Forelimb muscle (tissue), 1 donor: ENCODE data around the gene SMCO1. TPM values are rescaled to one million over a fixed set of nuclear protein-coding genes. Genes with fewer than 3 reads are reported as not detected.
"Not testable (repeated sequence)": the region's sequence is repeated elsewhere in the genome, so short reads cannot be mapped to it uniquely, and the experiment has no call there.

Experiments
- DNase-seq: peaks from one replicate; pipeline ENCODE4 v3.0.0-alpha.2; 2013; ENCODE audit warnings: low read depth
- polyA plus RNA-seq: library from polyadenylated mRNA; unstranded; fragments of 120-200 nt; gene quantifications from one replicate; pipeline ENCODE4 v1.2.1, GENCODE V29; 2013; ENCODE audit not compliant: insufficient read length

SMCO1 gene, protein sequence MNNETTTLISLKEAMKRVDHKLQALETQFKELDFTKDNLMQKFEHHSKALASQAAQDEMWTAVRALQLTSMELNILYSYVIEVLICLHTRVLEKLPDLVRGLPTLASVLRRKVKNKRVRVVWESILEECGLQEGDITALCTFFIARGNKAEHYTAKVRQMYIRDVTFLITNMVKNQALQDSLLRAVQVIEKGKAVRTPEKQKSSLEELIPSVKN
- 2.2 TPM for polyA plus RNA-seq

DNA sequence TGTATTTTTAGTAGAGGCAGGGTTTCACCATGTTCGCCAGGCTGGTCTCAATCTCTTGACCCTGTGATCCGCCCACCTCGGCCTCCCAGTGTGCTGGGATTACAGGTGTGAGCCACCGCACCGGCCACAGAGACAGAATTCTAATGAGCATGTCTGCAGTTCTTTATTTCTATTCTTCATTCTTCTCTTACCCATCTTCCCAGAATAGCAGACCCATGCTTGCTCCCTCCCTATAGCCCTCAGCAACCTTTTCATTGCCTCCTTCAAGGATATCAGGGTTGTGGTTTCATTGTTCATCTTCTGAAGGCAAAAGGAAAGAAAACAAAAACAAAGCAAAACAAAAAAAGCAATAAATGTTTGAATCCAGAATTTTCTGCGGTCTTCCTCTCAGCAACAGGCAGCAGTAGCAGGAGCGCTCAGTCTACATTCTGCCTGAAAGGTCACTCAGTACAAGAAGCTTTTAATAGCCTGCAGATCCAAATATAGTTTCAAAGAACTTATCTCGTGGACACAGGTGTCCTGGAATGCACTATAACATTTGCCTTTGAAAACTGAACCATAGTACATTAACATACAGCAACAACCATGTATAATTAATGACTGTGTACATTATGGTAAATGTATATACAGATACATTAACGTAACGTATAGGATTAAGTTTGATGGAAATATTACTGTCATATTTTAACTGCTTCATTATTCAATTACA, at the start of gene SMCO1:
Gene SMCO1 (minus strand): TSS at position 434 of the 709 bp plus-strand sequence. CDS start 137 bp downstream, at position 297.
- no peak for DNase-seq

DNA sequence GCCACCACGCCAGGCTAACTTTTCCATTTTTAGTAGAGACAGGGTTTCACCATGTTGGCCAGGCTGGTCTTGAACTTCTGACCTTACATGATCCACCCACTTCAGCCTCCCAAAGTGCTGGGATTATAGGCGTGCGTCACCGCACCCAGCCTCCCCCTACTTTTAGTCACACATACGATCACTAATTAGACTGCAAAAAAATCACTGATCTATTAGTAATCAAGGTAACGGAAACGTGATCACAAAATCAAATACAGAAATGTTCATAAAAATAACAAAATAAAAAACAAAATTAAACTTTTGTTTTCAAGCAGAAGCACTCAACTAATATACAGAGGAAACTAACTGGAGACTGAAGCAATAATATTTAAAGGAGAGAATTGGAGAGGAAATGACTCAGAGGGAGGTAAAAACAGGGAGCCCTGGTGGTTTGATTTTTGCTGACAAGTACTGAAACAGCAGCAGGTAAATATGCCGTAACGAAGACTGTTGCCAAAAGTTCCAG, 48.6 kb upstream of the SMCO1 start:
- no peak for DNase-seq

DNA sequence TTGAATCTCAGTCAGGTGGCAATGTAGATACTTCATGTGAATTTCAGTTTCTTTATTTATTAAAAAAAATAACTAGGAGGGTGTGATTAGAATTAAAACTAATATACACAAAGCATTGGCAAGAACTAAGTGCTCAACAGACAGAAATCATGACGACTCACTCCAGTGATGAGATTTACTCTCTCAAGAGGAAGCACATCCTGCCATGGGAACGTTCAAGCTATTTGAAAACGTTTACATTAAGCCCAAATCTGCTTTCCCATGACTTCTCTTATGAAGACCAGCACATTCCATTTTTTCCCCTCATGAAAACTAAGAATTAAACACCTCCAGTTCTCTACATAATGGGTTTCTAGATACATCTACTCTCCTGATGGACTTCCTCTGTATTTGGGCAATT, 44.7 kb upstream of the SMCO1 start:
- DNase-seq: no peak

DNA sequence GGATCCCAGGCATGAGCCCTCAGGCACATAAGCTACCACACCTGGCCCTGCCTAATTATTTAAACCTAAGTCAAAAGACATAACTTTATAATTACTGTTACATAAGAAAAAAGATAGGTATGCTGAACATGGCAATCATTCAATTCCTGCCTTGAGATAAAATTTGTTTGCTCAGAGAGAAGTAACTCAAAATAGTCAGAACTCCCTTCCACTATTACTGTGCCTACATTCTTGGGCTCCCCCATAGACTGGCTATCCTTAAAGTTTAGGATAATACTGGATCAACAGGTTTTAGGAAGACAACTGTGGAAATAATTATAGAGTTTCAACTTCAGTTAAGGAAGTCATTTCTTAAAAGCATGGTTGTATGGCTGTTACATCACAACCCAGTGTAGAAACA, 43.3 kb upstream of the SMCO1 start:
- no peak for DNase-seq

DNA sequence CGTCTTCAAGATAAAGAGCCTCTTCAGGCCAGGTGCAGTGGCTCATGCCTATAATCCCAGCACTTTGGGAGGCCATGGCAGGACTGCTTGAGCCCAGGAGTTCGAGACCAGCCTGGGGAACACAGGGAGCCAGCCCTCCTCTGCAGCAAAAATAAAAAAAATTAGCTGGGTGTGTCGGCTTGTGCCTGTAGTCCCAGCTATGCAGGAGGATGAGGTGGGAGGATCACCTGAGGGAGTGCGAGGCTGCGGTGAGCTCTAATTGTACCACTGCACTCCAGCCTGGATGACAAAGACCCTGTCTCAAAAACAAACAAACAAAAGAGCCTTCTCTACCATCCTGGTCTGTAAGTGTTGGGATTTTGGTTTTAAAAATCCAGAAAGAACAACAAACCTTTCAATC, 42.1 kb upstream of the SMCO1 start:
- DNase-seq: no peak

DNA sequence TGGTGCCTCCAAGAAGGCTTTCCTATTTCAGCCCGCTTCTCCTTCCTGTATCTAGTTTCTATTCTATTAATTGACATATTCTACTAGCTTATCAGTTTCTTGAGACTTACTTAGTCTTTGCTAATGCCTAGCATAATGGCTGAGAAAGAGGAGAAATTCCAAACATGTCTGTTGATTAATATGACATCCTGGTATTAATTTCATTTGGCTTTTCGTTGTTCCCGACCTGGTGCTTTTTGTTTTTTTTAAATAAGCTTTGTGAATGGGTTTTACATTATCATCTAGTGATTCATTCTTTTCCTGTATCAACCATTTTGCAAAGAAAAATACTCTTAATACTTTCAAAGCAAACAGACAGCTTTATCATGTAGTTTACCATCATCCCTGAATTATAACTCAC, 40.1 kb upstream of the SMCO1 start:
- no peak for DNase-seq

DNA sequence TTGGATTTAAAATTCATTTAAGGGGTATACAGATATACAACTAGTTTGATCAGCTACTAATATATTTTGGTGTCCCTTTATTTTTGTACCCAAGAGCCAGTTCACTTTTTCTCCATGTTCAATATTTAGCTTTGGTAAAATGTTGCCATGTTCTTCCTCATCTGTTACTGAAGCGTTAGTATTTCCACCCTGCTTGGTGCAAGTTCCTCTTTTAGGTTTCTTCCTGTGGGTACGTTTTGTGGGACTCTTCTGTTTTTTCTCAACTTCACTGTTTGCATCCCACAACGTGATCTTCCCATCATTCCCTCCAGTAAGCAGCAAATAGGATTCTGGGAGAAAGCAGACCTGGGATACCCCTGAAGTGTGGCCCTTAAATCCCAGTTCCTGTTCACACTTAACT, 39.1 kb upstream of the SMCO1 start:
- DNase-seq: no peak

DNA sequence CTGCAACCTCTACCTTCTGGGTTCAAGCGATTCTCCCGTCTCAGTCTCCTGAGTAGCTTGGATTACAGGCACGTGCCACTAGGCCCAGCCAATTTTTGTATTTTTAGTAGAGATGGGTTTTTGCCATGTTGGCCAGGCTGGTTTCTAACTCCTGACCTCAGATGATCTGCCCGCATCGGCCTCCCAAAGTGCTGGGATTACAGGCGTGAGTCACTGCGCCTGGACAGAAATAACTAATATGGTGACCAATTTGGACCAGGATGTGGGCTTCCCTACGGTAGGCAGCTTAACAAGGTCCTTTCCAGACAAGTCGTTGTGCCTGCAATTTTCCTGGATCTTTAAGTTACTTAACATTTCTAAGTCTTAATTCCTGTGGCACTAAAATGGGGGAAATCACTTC, 38.4 kb upstream of the SMCO1 start:
- DNase-seq: no peak

DNA sequence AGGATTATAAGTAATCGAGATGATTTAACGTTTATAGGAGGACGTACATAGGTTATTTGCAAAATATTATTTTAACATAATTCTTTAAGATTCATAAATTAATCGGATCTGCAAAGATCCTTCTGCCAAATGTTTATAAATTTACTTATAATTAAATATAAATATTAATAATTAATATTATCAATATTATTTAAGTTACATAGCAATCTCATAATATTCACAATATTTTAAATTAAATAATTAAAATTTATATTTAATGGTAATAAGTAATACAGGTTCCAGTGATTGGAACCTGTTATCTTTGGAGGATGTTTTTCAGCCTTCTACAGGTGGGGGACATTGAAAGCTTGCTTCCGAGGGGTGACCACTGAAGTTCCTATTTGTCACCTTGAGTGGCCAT, 37.1 kb upstream of the SMCO1 start:
- no peak for DNase-seq

DNA sequence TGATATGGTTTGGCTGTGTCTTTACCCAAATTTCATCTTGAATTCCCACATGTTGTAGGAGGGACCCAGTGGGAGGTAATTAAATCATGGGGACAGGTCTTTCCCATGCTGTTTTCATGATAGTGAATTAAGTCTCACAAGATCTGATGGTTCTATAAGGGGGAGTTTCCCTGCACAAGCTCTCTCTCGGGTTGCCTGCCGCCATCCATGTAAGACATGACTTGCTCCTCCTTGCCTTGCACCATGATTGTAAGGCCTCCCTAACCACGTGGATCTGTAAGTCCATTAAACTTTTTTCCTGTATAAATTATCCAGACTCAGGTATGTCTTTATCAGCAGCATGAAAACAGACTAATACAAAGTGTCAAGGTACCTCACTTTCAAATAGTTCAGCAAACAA, 35.0 kb upstream of the SMCO1 start:
- not testable (repeated sequence) for DNase-seq

DNA sequence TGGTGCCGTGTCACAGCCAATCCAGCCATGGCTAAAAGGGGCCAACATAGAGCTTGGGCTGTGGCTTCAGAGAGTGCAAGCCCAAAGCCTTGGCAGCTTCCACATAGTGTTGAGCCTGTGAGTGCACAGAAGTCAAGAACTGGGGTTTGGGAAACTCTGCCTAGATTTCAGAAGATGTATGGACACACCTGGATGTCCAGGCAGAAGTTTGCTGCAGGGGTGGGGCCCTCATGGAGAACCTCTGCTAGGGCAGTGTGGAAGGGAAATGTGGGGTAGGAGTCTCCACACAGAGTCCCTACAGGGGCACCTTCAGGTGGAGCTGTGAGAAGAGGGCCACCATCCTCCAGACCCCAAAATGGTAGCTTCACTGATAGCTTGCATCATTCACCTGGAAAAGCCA, 34.2 kb upstream of the SMCO1 start:
- DNase-seq: not testable (repeated sequence)

DNA sequence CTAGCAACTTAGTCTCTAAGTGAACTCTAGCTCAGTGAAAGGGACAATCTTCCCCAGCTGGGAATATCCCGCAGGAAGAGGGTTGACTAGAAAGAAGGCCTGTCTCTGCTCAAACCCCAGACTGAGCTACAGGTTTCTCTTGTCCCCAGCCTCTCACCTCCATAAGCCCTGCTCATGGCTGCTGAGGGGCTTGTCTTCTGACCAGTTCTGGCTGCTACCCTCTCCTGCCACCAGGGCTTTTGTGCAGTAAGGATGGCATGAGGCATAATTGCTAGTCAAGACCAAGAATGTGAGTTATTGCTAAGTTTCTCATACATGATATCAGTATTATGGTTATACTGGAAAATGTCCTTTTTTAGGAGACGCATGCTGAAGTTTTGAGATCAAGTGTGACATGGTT, 31.9 kb upstream of the SMCO1 start:
- no peak for DNase-seq

DNA sequence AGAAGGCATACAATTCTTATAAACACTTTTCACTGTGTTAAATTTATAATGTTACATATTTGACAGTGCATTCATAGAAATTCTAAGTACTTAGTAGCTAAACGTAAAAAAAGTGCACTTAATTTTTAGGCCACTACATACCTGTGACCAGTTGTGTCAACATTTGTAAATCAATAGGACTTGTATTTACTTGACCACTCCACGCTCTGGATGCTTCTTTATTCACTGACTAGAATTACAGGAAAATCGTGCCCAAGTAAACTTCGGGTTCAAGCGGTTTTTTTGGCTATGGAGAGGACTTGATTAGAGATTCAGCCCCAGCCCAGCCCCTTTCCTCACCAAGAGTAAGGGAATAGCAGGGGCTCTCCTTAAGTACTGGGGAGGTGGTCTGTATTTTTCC, 31.4 kb upstream of the SMCO1 start:
- no peak for DNase-seq

DNA sequence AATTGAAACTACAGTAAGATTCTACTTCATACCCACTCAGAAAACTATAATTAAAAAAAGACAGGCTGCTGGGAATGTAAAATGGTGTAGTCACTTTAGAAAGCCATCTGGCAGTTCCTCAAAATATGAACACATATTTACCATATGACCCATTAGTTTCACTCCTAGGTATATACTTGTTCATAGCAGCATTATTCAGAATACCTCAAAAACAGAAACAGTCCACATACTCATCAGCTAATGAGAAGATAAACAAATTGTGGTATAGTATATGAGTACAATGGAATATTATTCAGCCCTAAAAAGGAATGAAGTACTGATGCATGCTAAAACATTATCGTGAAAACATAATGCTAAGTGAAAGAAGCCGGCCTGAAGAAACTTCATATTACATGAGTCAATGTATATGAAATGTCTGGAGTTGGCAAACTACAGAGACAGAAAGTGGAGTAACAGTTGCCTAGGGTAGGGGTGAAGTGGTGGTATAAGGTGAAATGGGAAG, 29.4 kb upstream of the SMCO1 start:
- DNase-seq: no peak

DNA sequence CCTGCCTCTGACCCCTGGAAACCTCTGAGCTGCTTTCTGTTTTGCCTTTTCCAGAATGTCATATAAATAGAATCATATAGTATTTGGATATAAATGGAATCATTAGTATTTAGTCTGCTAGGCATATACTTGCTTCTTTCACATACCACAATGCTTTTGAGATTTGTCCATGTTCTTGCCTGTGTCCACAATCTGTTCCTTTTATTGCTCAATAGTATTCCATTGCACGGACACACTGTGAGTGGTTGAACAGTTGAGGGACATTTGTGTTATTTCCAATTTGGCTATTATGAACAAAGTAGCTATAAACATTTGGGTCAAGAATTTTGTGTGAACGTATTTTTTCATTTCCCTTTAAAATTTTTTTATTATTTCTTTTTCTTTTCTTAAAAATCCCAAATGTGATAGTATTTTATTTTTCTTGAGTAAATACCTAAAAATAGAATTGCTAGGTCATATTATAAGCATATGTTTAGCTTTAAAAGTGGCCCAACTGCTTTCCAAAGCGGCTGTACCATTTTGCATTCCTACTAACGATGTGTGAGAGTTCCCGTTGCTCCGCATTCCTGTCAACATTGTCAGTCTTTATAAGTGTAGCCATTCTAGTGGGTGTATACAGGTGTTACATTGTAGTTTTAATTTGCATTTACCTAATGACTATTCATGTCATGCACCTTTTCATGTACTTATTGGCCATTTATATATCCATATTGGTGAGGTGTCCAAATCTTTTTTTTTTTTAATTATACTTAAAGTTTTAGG, 26.7 kb upstream of the SMCO1 start:
- DNase-seq: no peak

DNA sequence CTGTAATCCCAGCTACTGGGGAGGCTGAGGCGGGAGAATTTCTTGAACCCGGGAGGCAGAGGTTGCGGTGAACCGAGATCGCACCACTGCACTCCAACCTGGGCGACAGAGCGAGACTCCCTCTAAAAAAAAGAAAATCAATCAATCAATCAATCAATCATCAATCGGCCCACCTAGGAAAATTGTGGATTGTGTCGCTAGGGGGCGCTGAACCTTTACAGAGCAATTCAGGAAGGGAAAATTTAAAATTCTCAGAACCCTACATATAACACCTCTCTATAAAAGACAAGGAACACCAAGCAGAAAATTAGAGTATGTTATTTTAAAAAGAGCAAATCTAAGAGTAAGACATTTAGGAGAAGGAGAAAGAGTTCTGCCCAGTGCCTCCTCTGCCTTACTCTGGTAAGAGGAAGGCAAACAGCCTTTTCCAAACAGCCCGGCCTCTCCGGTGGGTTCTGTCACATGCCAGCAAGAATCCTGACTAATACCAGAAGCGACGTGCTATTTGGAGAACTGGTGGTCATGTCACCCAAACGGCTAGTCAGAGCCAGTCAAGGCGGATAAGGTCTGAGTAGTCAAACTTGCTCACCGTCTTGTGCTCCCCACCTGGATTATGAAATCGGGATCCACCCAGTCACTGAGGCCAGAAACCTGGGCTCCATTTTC, 22.3 kb upstream of the SMCO1 start:
- no peak for DNase-seq

DNA sequence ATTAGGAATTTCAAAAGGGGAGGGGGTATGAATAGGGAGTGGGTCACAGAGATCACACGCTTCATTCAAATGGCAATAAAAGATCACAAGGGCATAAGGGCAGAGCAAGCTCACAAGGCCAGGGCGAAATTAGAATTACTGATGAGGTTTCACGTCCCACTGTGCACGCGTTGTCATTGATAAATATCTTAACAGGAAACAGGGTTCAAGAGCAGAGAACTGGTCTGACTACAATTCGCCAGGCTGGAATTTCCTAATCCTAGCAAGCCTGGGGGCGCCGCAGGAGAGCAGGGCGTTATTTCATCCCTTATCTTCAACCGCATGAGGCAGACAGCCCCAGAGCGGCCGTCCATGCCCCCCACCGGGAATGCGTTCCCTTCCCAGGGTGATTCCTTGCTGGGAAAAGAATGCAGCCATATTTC, 18.1 kb upstream of the SMCO1 start:
- no peak for DNase-seq

DNA sequence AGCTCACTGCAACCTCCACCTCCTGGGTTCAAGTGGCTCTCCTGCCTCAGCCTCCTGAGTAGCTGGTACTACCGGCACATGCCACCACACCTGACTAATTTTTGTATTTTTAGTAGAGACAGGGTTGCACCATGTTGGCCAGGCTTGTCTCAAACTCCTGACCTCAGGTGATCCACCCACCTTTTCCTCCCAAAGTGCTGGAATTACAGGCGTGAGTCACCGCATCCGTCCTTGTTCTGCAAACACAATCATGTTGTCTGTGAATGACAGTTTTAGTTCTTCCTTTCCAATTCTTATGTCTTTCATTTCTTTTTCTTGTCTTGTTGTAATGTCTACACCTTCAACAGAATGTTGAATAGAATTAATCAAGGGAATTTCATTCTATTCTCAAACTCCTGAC, 16.3 kb upstream of the SMCO1 start:
- no peak for DNase-seq

DNA sequence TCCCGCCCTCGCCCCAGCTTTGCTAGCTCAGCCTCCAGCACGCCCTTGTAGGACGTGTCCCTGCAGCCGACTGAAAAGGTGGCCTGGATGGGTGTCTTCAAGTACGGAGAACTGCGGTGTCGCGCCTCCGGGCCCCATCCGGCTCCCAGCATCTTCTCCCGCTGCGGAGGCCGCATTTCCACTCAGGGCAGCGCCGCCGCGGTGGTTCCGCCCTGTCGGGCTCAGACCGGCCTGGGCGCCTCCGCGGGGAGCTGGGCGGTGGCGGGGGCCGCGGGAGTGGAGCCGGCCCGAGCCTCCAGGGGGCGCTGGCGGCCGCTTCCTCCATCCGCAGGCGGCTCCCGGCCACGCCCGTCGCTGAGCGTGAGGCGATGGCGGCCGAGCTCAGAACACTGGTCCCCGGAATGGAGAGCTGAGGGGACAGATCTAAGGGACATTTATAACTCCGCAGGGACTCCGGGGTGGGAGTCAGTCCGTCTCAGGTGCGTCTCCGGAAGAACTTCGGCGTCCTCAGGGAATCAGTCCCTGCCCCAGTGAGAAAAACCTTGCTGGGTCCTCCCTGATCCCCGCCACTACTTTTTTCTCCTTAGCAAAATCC, 13.6 kb upstream of the SMCO1 start:
- no peak for DNase-seq

DNA sequence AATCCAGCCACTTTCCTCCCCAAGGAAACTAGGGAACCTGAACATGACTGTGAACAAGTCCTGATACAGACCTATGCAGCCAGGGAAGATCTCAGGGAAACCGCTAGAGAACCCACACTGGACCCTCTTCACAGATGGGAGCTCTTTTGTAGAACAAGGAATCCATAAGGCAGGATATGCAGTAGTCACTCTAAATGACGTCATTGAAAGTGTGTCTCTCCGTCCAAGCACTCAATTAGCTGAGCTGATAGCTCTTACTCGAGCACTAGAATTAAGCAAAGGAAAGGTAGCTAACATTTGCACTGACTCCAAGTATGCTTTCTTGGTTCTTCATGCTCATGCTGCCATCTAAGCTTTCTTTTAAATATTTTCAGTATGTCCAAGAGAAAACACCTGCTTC, 10.0 kb upstream of the SMCO1 start:
- DNase-seq: no peak

DNA sequence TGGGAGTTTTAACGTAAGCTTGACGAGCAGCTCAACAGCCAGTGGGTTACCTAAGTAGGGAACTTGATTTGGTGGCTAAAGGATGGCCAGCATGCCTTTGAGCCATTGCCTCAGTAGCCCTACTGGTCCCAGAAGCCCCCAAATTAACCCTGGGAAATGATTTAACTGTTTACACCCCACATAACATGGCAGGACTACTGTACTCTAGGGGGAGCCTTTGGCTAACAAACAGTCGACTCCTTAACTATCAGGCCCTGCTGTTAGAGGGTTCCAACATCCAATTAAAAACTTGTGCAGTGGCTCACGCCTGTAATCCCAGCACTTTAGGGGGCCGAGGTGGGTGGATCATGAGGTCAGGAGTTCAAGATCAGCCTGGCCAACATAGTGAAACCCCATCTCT, 9.4 kb upstream of the SMCO1 start:
- no peak for DNase-seq

DNA sequence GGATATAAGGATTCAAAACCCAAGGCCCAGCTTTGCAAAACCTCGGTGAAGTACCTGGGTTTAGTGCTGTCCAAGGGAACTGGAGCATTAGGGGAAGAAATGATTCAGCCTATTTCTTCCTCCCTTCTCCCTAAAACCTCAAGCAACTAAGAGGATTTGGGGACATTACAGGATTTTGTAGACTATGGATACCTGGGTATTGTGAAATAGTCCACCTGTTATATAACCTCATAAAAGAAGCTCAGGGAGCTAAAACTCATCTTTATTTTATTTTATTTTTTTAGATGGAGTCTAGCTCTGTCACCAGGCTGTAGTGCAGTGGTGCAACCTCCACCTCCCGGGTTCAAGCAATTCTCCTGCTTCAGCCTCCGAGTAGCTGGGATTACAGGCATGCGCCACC, 8.7 kb upstream of the SMCO1 start:
- DNase-seq: no peak
